Femur (tissue), 1 donor: ENCODE data around the gene FCF1.
A peak's percentile ranks its signal among the peaks of the same experiment; 100 is the strongest.

ENCODE experiments used
- DNase-seq: peaks from one replicate; pipeline ENCODE4 v3.0.0-alpha.2; 2017

The FCF1 gene, protein sequence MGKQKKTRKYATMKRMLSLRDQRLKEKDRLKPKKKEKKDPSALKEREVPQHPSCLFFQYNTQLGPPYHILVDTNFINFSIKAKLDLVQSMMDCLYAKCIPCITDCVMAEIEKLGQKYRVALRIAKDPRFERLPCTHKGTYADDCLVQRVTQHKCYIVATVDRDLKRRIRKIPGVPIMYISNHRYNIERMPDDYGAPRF

DNA sequence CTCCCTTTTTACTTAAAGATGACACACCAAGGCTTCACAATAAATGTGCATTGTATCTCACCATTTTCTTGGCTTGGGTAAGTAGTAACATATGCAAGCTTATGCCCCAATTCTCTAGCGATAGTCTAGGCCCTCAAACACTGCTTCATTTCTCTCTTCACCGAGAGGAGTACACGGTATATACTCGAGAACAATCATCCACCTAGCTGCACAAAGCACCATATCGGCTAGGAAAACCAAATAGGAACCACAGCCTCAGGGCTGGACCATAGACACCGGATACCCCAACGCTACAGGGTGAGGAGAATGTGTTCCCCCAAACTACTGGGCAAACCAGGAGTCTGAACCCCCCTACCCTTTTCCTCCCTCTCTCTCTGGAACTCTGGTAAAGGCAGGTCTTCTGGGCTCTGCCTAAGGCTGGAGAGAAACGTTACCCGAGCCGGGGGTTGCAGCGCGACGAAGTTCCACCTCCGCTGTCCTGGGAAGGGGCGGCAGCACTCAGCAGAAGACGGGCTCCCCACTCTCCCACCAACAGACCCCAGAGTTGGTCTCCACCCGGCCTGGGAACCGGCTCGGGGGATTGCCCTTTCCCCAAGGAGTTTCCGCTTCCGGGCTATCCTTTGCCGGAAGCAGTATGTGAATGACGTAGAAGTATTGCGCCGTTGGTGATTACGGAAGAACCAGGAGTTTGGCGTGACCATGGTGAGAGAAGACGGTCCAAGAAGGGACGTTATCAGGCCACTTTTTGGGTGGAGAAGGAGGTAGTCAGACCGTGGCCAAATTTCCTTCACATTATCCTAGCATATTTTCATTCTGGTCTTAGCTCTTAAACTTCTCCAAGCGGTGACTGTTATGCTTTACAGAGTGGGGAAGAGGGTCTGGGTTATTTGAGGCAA is at the start of gene FCF1, which contains the start of gene AREL1:
TSS of gene FCF1 (plus strand) at position 646 of the 896 bp plus-strand sequence. CDS start at position 700, 54 bp downstream.
TSS of gene AREL1 (minus strand) at position 582 of the 896 bp plus-strand sequence. CDS start 27,465 bp downstream, outside the sequence.
- DNase-seq = peak; percentile 92

GRCh38 chr14:74663884-74664283 is 49.1 kb upstream of the FCF1 start:
- DNase-seq = no peak

- no peak for DNase-seq
These were observed 48.2 kb upstream of the FCF1 start for GRCh38 chr14:74664717-74665116.

DNA sequence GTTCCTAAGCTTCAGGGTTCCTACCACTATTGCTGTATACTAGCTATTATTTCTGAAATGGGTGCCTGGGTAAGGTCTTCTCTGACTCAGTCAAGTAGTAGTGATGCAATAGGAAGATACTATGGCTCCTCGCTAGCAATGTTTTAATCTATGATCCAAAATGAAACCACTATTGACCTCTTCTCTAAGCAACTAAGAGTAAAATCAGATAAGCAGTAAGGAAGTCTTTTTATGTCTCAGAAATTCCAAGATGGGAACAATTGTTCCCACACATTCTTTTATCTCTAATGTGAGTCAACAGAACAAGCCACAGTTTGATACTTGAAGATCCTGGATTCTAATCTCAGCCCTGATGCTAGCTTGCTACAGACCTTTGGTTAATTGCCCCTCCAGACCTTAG is 45.2 kb upstream of the FCF1 start:
- no peak for DNase-seq

DNA sequence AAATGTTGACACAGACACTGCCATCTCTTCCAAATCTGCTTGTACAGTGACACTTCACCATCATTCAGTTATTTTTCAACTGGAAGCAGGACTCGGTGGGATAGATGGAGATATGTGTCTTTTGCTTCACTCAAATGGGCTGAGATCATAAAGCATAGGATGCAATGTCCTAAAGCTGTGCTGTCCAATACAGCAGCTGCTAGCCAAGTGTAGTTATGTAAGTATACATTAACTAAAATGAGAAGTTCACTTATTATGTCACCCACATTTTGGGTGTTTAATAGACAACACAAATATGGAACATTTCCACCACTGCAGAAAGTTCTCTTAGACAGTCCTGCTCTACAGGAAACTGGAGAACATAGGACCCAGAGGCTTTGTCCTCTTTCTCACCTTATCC is 43.7 kb upstream of the FCF1 start:
- no peak for DNase-seq

DNA sequence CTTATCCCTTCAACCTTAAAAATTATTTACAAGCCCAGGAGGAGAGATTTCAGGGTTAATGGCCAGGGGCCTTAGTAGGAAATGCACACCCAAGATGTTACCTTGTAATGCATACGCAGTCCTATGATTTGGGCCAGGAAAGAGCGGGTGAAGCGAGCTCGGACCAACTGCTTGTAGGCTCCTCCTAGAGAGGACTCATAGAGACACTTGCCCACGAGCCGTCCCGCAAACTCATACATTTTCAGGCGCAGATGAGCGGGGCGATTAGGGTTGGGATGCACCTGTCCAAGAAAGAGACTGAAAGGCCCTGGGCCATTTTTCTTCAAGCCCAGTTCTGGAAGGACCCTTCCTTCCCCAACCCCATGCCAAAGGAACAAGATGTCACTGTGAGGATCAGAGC is 43.1 kb upstream of the FCF1 start:
- no peak for DNase-seq

GRCh38 chr14:74670726-74671411 is 42.1 kb upstream of the FCF1 start:
- no peak for DNase-seq

- DNase-seq = no peak
These were observed 41.2 kb upstream of the FCF1 start for GRCh38 chr14:74671789-74672188.

DNA sequence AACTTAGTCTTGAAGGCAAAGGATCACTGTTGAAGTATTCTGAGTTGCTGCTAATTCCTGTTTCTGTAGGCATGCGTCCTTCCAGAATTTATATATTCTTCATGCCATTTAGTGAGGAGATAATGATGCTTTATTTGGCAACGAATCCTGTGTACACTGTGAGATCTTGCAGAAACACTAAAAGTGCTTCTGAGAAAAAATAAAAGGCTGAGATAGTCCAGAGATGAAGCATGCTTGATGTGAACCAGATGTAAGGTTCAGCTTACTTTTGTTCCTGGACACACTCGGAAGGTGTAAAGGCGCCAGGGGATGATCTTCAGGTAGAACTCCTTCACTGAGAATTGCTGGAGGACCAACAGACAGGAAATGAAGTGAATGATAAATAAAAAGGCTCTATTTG is 39.2 kb upstream of the FCF1 start:
- DNase-seq = no peak

DNA sequence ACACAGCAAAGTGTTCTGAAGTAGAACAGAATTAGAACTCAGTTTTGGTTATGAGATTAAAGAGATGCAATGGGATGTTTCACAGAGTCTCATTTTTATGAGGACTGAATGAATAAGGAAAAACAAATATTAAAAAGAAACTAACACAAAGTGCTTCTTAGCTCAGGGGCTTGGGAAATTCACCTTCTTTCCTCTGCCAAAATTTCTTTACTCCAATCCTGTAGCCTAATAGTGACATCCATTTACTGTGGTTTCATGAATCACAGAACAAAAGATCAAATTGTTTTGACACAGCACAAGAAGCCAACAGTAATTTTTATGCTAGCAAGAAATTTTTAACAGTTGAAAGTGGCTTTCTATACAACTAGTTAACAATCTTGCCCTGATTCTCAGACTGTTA is 37.7 kb upstream of the FCF1 start:
- DNase-seq = no peak

- no peak for DNase-seq
These were observed 30.6 kb upstream of the FCF1 start for GRCh38 chr14:74682169-74682952.

DNA sequence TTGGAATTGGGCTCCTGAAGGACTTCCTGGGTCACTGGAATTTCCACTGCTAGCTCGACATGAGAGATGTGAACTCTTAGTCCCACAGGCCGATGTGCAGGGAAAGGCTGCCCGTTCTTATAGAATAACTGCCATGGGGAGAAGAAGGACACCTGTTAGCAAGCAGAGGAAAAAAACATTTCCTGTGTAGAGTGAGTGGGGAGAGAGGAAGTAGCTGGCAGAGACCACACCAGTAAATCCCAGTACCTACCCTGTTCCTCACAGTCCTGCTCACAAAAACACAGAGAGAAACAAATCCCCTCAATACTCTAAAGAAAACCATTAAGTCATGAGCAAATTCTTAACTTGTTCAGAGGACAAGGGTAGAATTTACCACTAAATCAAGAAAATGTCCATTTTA is 29.5 kb upstream of the FCF1 start:
- no peak for DNase-seq

DNA sequence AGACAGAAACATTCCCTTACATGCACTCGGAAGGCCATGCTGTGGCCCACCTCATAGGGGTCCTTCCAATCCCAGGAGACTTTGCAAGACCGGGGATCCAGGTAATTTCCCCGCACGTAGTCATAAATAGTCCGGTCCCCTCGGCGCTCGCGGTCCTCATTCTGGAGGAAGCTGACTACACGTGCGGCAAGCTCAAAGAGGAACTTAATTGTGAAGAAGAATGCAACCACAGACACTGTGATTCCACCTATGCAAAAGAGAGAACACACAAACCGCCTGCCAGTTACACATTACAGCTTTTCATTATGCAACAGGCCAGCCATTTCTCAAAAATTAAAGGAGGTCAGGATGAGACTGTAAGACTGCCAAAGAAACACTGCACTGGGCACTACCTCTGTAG is 28.5 kb upstream of the FCF1 start:
- DNase-seq = peak; percentile 28

- DNase-seq = no peak
These were observed 27.9 kb upstream of the FCF1 start for GRCh38 chr14:74685056-74685455.

GRCh38 chr14:74685921-74686678 is 26.8 kb upstream of the FCF1 start:
- DNase-seq = no peak

DNA sequence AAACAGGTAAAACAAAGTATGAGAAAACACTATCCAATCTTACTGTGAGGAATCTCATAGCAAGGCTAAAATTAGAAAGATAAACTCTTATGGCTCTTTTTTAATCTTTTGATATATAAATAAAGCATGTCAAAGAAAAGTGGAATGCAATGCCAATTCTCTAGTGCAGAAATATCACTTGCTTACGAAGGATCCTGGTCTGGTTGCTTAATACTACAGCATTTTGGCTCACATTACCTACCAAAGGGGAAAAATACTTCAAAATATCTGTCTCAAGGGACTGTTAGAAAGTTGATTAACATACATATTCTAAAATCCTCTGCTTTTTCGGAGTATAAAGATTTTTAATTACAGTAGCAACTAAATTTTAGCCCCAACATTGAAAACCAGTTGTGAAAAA is 21.5 kb upstream of the FCF1 start:
- no peak for DNase-seq

- DNase-seq = no peak
These were observed 19.8 kb upstream of the FCF1 start for GRCh38 chr14:74693191-74693590.

GRCh38 chr14:74695406-74695805 is 17.5 kb upstream of the FCF1 start:
- DNase-seq = no peak

DNA sequence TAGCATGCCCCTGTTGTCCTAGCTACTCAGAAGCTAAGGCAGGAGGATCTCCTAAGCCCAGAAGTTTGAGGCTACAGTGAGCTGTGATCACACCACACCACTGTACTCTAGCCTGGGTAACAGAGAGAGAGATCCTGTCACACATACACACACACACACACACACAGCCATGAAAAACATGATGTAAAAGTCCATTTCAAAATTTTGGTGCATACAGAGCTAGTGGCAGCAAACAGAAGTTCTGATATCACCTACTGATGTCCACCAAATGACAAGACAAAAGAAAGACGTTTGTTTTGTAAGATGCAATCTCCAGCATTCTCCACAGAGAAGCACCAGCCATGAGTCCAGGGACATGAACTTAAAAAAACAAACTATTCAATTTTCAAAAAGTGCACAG is 15.9 kb upstream of the FCF1 start:
- no peak for DNase-seq

- DNase-seq = no peak
These were observed 15.4 kb upstream of the FCF1 start for GRCh38 chr14:74697543-74697942.

GRCh38 chr14:74697976-74698375 is 15.0 kb upstream of the FCF1 start:
- DNase-seq = no peak

DNA sequence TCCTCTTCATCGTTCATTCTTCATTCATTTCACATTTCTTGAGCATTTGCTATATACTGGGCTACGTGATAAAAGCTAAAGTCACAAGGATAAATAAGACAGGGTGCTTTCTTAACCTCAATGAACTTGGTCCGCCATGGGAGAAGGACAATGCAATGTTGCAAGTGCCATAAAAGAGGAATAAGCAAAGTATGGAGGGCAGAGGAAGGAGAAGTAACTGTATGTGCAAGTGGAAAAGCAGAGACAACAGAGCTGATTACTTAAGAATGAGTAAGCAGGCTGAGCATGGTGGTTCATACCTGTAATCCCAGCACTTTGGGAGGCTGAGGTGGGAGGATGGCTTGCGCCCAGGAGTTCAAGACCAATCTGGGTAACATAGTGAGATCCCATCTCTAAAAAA is 14.5 kb upstream of the FCF1 start:
- DNase-seq = no peak
